B cell (primary cell): ENCODE measurements around the gene FCER2. TPM values are rescaled to one million over a fixed set of nuclear protein-coding genes. Genes with fewer than 3 reads are reported as not detected.
A peak's percentile ranks its signal among the peaks of the same experiment; 100 is the strongest.

Source experiments
- ATAC-seq: fragments of 200-7000 bp; cut with Tn5 transposase; one replicate; pipeline ENCODE4 v1.10.0; 2021; ENCODE audit warnings: low read depth, mild to moderate bottlenecking, moderate number of reproducible peaks, moderate library complexity
- CTCF ChIA-PET: fragments of 350-600 bp; sonication (Branson Sonifier 250); formaldehyde crosslinking; loops from one replicate; lab custom pipeline; 2021; ENCODE audit warnings: antibody characterized with exemption, inconsistent platforms; lab: Charles Lee
- POLR2A ChIA-PET: fragments of 350-600 bp; sonication (Branson Sonifier 250); formaldehyde crosslinking; loops from one replicate; lab custom pipeline; 2021; ENCODE audit warnings: antibody characterized with exemption; lab: Charles Lee
- DNase-seq: peaks from one replicate; pipeline ENCODE4 v3.0.0; 2013
- H2AFZ ChIP-seq: 2 replicates; pipeline ENCODE4 v1.6.1; 2012; ENCODE audit warnings: mild to moderate bottlenecking, low read depth, low read length; ENCODE audit not compliant: insufficient read depth, poor library complexity, severe bottlenecking
- H3K27ac ChIP-seq, 2 donors: 1 replicate in 1 of 2; 2 replicates in 1 of 2; pipeline ENCODE4 v1.5.1; 2012 to 2013; ENCODE audit warnings: low read length in 2 of 2, mild to moderate bottlenecking in 2 of 2, moderate library complexity in 1 of 2
- H3K27me3 ChIP-seq, 4 experiments: fragments of 200-600 bp in 1 of 4; sonication (generic) in 1 of 4; replicated peaks in 1 of 4; 1 replicate in 2 of 4; 2 replicates in 2 of 4; pipeline versions ENCODE4 v1.6.1 to v1.7.0; 2013 to 2016; ENCODE audit warnings: low read length in 3 of 4, mild to moderate bottlenecking in 2 of 4, mixed read lengths in 1 of 4, moderate library complexity in 1 of 4; ENCODE audit not compliant: insufficient read depth in 4 of 4, control insufficient read depth in 3 of 4; ENCODE audit errors: control extremely low read depth in 1 of 4
- H3K36me3 ChIP-seq, 2 experiments: replicated peaks in 1 of 2; 1 replicate in 1 of 2; 2 replicates in 1 of 2; pipeline versions ENCODE4 v1.6.1 to v1.7.1; 2013; ENCODE audit warnings: low read length in 1 of 2; ENCODE audit not compliant: insufficient read depth in 2 of 2, control insufficient read depth in 1 of 2; ENCODE audit errors: control extremely low read depth in 1 of 2, extremely low read depth in 1 of 2
- H3K4me1 ChIP-seq, 2 donors: fragments of 200-600 bp in 1 of 2; sonication (generic) in 1 of 2; 1 replicate in 1 of 2; 2 replicates in 1 of 2; pipeline versions ENCODE4 v1.5.1 to v1.6.1; 2013 to 2017; ENCODE audit warnings: low read length in 2 of 2; ENCODE audit not compliant: control insufficient read depth in 2 of 2, insufficient read depth in 2 of 2
- H3K4me2 ChIP-seq: replicated peaks from 2 replicates; pipeline ENCODE3; 2012; ENCODE audit warnings: mild to moderate bottlenecking, low read depth, low read length; ENCODE audit not compliant: poor library complexity, severe bottlenecking
- H3K4me3 ChIP-seq, 5 experiments: fragments of 200-600 bp in 1 of 5; sonication (generic) in 1 of 5; 1 replicate in 3 of 5; 2 replicates in 2 of 5; pipeline versions ENCODE4 v1.5.1 to v1.7.0; 2011 to 2016; ENCODE audit warnings: low read length in 4 of 5, mild to moderate bottlenecking in 4 of 5, low read depth in 2 of 5, control low read depth in 1 of 5, moderate library complexity in 1 of 5; ENCODE audit not compliant: insufficient read depth in 1 of 5; ENCODE audit errors: control extremely low read depth in 1 of 5, extremely low read depth in 1 of 5
- H3K79me2 ChIP-seq: fragments of 200-600 bp; sonication (generic); one replicate; pipeline ENCODE4 v1.6.0; 2016; ENCODE audit warnings: low read length; ENCODE audit not compliant: control insufficient read depth, insufficient read depth
- H3K9ac ChIP-seq: fragments of 200-600 bp; sonication (generic); 2 replicates; pipeline ENCODE4 v1.6.1; 2017; ENCODE audit warnings: mild to moderate bottlenecking, low read length, moderate library complexity
- H3K9me3 ChIP-seq, 3 donors: one replicate each; pipeline versions ENCODE4 v1.6.1 to v1.7.1; 2013; ENCODE audit warnings: low read length in 2 of 3; ENCODE audit not compliant: control insufficient read depth in 2 of 3, insufficient read depth in 1 of 3; ENCODE audit errors: control extremely low read depth in 1 of 3
- H4K20me1 ChIP-seq: 2 replicates; pipeline ENCODE4 v1.6.0; 2012; ENCODE audit warnings: mild to moderate bottlenecking, low read length; ENCODE audit not compliant: insufficient read depth, control insufficient read depth, poor library complexity, severe bottlenecking
- H3K27ac Mint-ChIP-seq: one replicate; pipeline ENCODE4 v1.8.0; 2021; ENCODE audit warnings: mixed read lengths
- H3K27me3 Mint-ChIP-seq: one replicate; pipeline ENCODE4 v1.8.0; 2021; ENCODE audit warnings: mixed read lengths
- H3K4me1 Mint-ChIP-seq: one replicate; pipeline ENCODE4 v1.8.0; 2021; ENCODE audit warnings: mixed read lengths
- H3K4me3 Mint-ChIP-seq: one replicate; pipeline ENCODE4 v1.8.0; 2021; ENCODE audit warnings: mixed read lengths
- H3K9me3 Mint-ChIP-seq: one replicate; pipeline ENCODE4 v1.8.0; 2022; ENCODE audit warnings: mixed read lengths; ENCODE audit not compliant: insufficient read depth
- CTCF ChIP-seq: fragments of 200-600 bp; IDR thresholded peaks from one replicate; pipeline ENCODE4 v1.8.0; 2022; ENCODE audit warnings: antibody characterized with exemption, mild to moderate bottlenecking
- EZH2 ChIP-seq: IDR thresholded peaks from 2 replicates; pipeline ENCODE4 v1.6.1; 2012; ENCODE audit warnings: borderline replicate concordance, low read depth, mild to moderate bottlenecking, moderate library complexity, low read length; ENCODE audit not compliant: insufficient read depth, poor library complexity, severe bottlenecking
- WGBS: methylation state at CpG from one replicate; pipeline ENCODE4 v1.1.5; 2013; ENCODE audit warnings: missing lambda C conversion rate; ENCODE audit not compliant: insufficient coverage; 5-methylcytosine and 5-hydroxymethylcytosine counted together
- intact Hi-C: fragments of 100-400 bp; cut with micrococcal nuclease; formaldehyde crosslinking; loops from one replicate; pipeline ENCODE4 v1.10.0; 2022
- polyA plus RNA-seq: library from polyadenylated mRNA; depleted of rRNA; stranded (reverse); fragments of >200 nt; gene quantifications from 2 replicates; pipeline ENCODE4 v1.2.3, GENCODE V29; 2012
- total RNA-seq, 2 donors: library from RNA; stranded (reverse); fragments of 120-200 nt in 1 of 2; gene quantifications; 1 replicate in 1 of 2; 2 replicates in 1 of 2; pipeline versions ENCODE4 v1.2.3 to v1.2.4, GENCODE V29; 2013 to 2022

Gene FCER2
- total and polyA plus RNA-seq, 2 donors (not counting 1 experiment from before 2014, with no cell fraction given): 17.1 to 419 TPM

- H3K36me3 ChIP-seq: no peaks in the 10 kb centered on the region
- Mint-ChIP-seq H3K4me1 (peaks cover 17% of the 10 kb centered on the region), H3K4me3 (no peak overlapping the region), H3K27me3 (no peaks in the 10 kb centered on the region), H3K9me3 (no peaks in the 10 kb centered on the region), H3K27ac (no peak overlapping the region)
- ChIA-PET CTCF (interaction anchor here (1.2 to 8.7 kb wide), 4 partner anchors 17 to 146 kb away, joined by 3 to 100 read pairs (median 5); partner anchors contain the start of gene MCEMP1), POLR2A (no interaction called here)
- H4K20me1 ChIP-seq: no peaks in the 10 kb centered on the region
- peaks cover 9 to 23% of the 10 kb centered on the region in 2 donors for H3K4me1 ChIP-seq
- H3K27ac ChIP-seq: no peak overlapping the region
- DNase-seq (no peak), ATAC-seq (no peak)
- WGBS: 93% methylated on average over 5 of the region's 8 CpGs
- no peaks in the 10 kb centered on the region for H3K27me3 ChIP-seq
- H3K4me2 ChIP-seq: no peak overlapping the region
- intact Hi-C loops: no loop called here
- H3K9me3 ChIP-seq: no peaks in the 10 kb centered on the region
- TF ChIP-seq EZH2 (no peak), CTCF (no peak)
- no peak overlapping the region for H3K9ac ChIP-seq
- no peak overlapping the region for H3K4me3 ChIP-seq
- no peaks in the 10 kb centered on the region for H3K79me2 ChIP-seq
- H2AFZ ChIP-seq: no peak overlapping the region
Observed at GRCh38 chr19:7654401-7654800, 47.5 kb downstream of the FCER2 start.

- peak overlapping the region; percentile 82 for H3K4me2 ChIP-seq
- H2AFZ ChIP-seq: peak overlapping the region; percentile 71
- Mint-ChIP-seq H3K27ac (peak overlapping the region; percentile 70), H3K9me3 (no peaks in the 10 kb centered on the region), H3K4me3 (peak overlapping the region; percentile 81), H3K27me3 (no peaks in the 10 kb centered on the region), H3K4me1 (peaks cover 8% of the 10 kb centered on the region)
- CTCF ChIA-PET: interaction anchor here (0.6 to 8.7 kb wide), 24 partner anchors 8 to 479 kb away, joined by 3 to 100 read pairs (median 4); partner anchors contain the start of genes PET100, SNAPC2, TRAPPC5 and XAB2
- peak overlapping the region; percentile 66 for H3K9ac ChIP-seq
- WGBS: 7% methylated on average over 19 of the region's 28 CpGs
- no peaks in the 10 kb centered on the region for H3K27me3 ChIP-seq
- no peaks in the 10 kb centered on the region for H3K79me2 ChIP-seq
- H3K4me1 ChIP-seq: peaks cover 0 to 6% of the 10 kb centered on the region in 2 donors
- no peaks in the 10 kb centered on the region for H4K20me1 ChIP-seq
- TF ChIP-seq CTCF (peak; percentile 98), EZH2 (no peak)
- no peaks in the 10 kb centered on the region for H3K9me3 ChIP-seq
- intact Hi-C loops: loop anchor here (1.0 kb wide), 2 partner anchors 27 to 147 kb away; no protein-coding TSS in a partner anchor
- peak overlapping the region; percentile 32 to 74 (median 49) for H3K4me3 ChIP-seq
- H3K36me3 ChIP-seq: peaks cover 0 to 2% of the 10 kb centered on the region in 2 experiments
- POLR2A ChIA-PET: interaction anchor here (0.7 to 1.0 kb wide), 2 partner anchors 29 to 263 kb away, joined by 3 to 4 read pairs; partner anchors contain the start of gene TRAPPC5
- DNase-seq (peak; percentile 87), ATAC-seq (peak; percentile 90)
- H3K27ac ChIP-seq: no peak overlapping the region
Observed at GRCh38 chr19:7652061-7652641, 49.8 kb downstream of the FCER2 start.
